DMS153 (cell line): ENCODE results near the gene FNDC3B.

Experiments
- DNase-seq: peaks from one replicate; lab custom pipeline; 2025; lab: John Stamatoyannopoulos, UW

The FNDC3B gene

GRCh38 chr3:172192830-172193415 is 153.5 kb downstream of the FNDC3B start:
- DNase-seq, result peak; percentile 30

- DNase-seq, result no peak
Measured at GRCh38 chr3:172193436-172193835, 154.1 kb downstream of the FNDC3B start.

GRCh38 chr3:172194702-172195406 is 155.5 kb downstream of the FNDC3B start:
- DNase-seq, result peak; percentile 62

GRCh38 chr3:172195407-172195754 is 156.0 kb downstream of the FNDC3B start:
- DNase-seq, result no peak

- DNase-seq, result no peak
Measured at GRCh38 chr3:172197344-172197743, 158.0 kb downstream of the FNDC3B start.

GRCh38 chr3:172198428-172198827 is 159.1 kb downstream of the FNDC3B start:
- no peak for DNase-seq

GRCh38 chr3:172199850-172200369 is 160.5 kb downstream of the FNDC3B start:
- DNase-seq, result no peak

GRCh38 chr3:172201136-172201869 is 161.9 kb downstream of the FNDC3B start:
- peak; percentile 94 for DNase-seq

GRCh38 chr3:172201870-172202236 is 162.5 kb downstream of the FNDC3B start:
- DNase-seq, result no peak

- DNase-seq, result no peak
Measured at GRCh38 chr3:172202797-172203196, 163.4 kb downstream of the FNDC3B start.

GRCh38 chr3:172203522-172204258 is 164.3 kb downstream of the FNDC3B start:
- peak; percentile 93 for DNase-seq

- DNase-seq, result no peak
Measured at GRCh38 chr3:172204716-172205115, 165.3 kb downstream of the FNDC3B start.

- no peak for DNase-seq
Measured at GRCh38 chr3:172208586-172209332, 169.4 kb downstream of the FNDC3B start.

- no peak for DNase-seq
Measured at GRCh38 chr3:172209333-172210321, 170.2 kb downstream of the FNDC3B start.

- DNase-seq, result no peak
Measured at GRCh38 chr3:172210355-172210754, 171.0 kb downstream of the FNDC3B start.

GRCh38 chr3:172211123-172211522 is 171.7 kb downstream of the FNDC3B start:
- DNase-seq, result no peak

- DNase-seq, result no peak
Measured at GRCh38 chr3:172213200-172213599, 173.8 kb downstream of the FNDC3B start.

- DNase-seq, result peak; percentile 90
Measured at GRCh38 chr3:172213904-172214303, 174.5 kb downstream of the FNDC3B start.

GRCh38 chr3:172216267-172216666 is 176.9 kb downstream of the FNDC3B start:
- no peak for DNase-seq

GRCh38 chr3:172216911-172217310 is 177.5 kb downstream of the FNDC3B start:
- DNase-seq, result no peak
